ENCODE results near the gene GRIK1. TPM values are rescaled to one million over a fixed set of nuclear protein-coding genes. Genes with fewer than 3 reads are reported as not detected.

The GRIK1 gene
- total RNA-seq, 1 donor from 2014 or later = not detected

- H3K36me3 Mint-ChIP-seq (ENCODE audit: unreplicated experiment) = peaks cover 3% of the 10 kb centered on the region
- H3K9me3 Mint-ChIP-seq (ENCODE audit: unreplicated experiment) = peaks cover 10% of the 10 kb centered on the region
- no peak overlapping the region for H3K4me3 Mint-ChIP-seq (ENCODE audit: unreplicated experiment)
- DNase-seq (ENCODE audit: extremely low spot score, unreplicated experiment) = no peak
- H3K4me1 Mint-ChIP-seq (ENCODE audit: unreplicated experiment) = peaks cover 33% of the 10 kb centered on the region
- no peaks in the 10 kb centered on the region for H3K27me3 Mint-ChIP-seq (ENCODE audit: unreplicated experiment)
- no peak for TF ChIP-seq CTCF (IDR thresholded peaks at IDR 0.05)
- no peak overlapping the region for H3K27ac Mint-ChIP-seq (ENCODE audit: unreplicated experiment)
These were observed 399.5 kb downstream of the GRIK1 start for GRCh38 chr21:29540289-29540688.

- no peak for DNase-seq (ENCODE audit: extremely low spot score, unreplicated experiment)
- no peak for TF ChIP-seq CTCF (IDR thresholded peaks at IDR 0.05)
- Mint-ChIP-seq H3K4me1 (ENCODE audit: unreplicated experiment) (peaks cover 33% of the 10 kb centered on the region), H3K27ac (ENCODE audit: unreplicated experiment) (peak overlapping the region; percentile 8), H3K4me3 (ENCODE audit: unreplicated experiment) (no peak overlapping the region), H3K36me3 (ENCODE audit: unreplicated experiment) (peaks cover 3% of the 10 kb centered on the region), H3K9me3 (ENCODE audit: unreplicated experiment) (peaks cover 10% of the 10 kb centered on the region), H3K27me3 (ENCODE audit: unreplicated experiment) (no peaks in the 10 kb centered on the region)
These were observed 401.7 kb downstream of the GRIK1 start for GRCh38 chr21:29538115-29538514.

DNA sequence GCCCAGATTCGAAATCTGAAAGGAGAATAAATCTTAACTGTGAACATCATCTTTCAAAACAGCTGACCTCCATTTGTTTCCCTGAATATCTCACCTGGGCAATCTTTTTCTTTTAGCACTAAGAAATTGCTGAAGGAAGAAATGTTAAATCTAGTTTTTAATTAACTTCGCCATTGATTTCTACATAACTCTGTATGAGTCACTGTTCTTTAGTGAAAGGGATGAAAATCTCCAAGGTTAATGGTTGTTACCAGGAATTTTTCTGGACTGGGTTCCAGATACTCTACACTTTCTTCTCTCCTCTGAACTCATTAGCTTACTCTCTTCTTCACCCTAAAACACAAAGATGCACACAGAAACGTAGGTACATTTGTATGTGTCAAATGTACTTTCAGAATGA is 405.3 kb downstream of the GRIK1 start:
- H3K4me3 Mint-ChIP-seq (ENCODE audit: unreplicated experiment) = no peak overlapping the region
- H3K36me3 Mint-ChIP-seq (ENCODE audit: unreplicated experiment) = peaks cover 3% of the 10 kb centered on the region
- no peak for DNase-seq (ENCODE audit: extremely low spot score, unreplicated experiment)
- peaks cover 10% of the 10 kb centered on the region for H3K9me3 Mint-ChIP-seq (ENCODE audit: unreplicated experiment)
- TF ChIP-seq CTCF (IDR thresholded peaks at IDR 0.05) = no peak
- peaks cover 20% of the 10 kb centered on the region for H3K4me1 Mint-ChIP-seq (ENCODE audit: unreplicated experiment)
- no peaks in the 10 kb centered on the region for H3K27me3 Mint-ChIP-seq (ENCODE audit: unreplicated experiment)
- H3K27ac Mint-ChIP-seq (ENCODE audit: unreplicated experiment) = no peak overlapping the region

DNA sequence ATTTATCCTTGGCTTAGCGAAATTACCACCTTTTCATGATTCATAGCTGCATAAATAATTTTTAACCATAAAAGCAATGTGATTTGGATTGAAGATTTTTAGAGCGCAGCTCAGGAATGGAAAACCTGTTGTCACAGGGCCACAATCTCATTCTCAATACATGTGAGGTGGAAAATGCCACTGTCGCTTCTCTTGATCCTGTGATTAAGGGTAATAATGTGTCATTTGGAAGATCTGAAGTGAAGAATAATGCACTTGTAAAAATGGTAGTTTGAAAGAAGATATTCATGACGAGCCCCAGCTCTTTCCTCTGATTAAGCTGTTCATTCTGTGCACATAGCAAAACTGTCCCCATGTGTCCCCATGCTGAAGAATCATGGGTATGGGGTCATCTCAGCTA is 410.7 kb downstream of the GRIK1 start:
- Mint-ChIP-seq H3K36me3 (ENCODE audit: unreplicated experiment) (peaks cover 2% of the 10 kb centered on the region), H3K4me3 (ENCODE audit: unreplicated experiment) (no peak overlapping the region), H3K27me3 (ENCODE audit: unreplicated experiment) (no peaks in the 10 kb centered on the region), H3K27ac (ENCODE audit: unreplicated experiment) (no peak overlapping the region), H3K4me1 (ENCODE audit: unreplicated experiment) (no peaks in the 10 kb centered on the region), H3K9me3 (ENCODE audit: unreplicated experiment) (peaks cover 10% of the 10 kb centered on the region)
- no peak for TF ChIP-seq CTCF (IDR thresholded peaks at IDR 0.05)
- no peak for DNase-seq (ENCODE audit: extremely low spot score, unreplicated experiment)

DNA sequence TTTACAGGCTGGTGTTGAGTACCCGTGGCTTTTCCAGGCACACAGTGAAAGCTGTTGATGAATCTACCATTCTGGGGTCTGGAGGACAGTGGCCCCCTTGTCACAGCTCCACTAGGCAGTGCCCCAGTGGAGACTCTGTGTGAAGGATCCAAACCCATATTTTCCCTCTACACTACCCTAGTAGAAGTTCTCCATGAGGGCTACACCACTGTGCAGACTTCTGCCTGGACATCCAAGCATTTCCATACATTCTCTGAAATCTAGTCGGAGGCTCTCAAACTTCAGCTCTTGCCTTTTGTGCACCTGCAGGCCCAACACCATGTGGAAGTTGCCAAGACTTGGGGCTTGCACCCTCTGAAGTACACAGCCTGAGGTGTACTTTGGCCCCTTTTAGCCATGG is 413.3 kb downstream of the GRIK1 start:
- DNase-seq (ENCODE audit: extremely low spot score, unreplicated experiment) = no peak
- Mint-ChIP-seq H3K4me1 (ENCODE audit: unreplicated experiment) (no peaks in the 10 kb centered on the region), H3K9me3 (ENCODE audit: unreplicated experiment) (peaks cover 10% of the 10 kb centered on the region), H3K27ac (ENCODE audit: unreplicated experiment) (no peak overlapping the region), H3K36me3 (ENCODE audit: unreplicated experiment) (peaks cover 2% of the 10 kb centered on the region), H3K27me3 (ENCODE audit: unreplicated experiment) (no peaks in the 10 kb centered on the region), H3K4me3 (ENCODE audit: unreplicated experiment) (no peak overlapping the region)
- TF ChIP-seq CTCF (IDR thresholded peaks at IDR 0.05) = no peak
